Loucy (cell line): ENCODE measurements around the gene SRBD1.

Source experiments
- H2AFZ ChIP-seq: fragments of 200-600 bp; sonication (generic); 2 replicates; pipeline ENCODE4 v1.6.0; 2016; ENCODE audit warnings: antibody characterized with exemption, mild to moderate bottlenecking, low read length, moderate library complexity
- H3F3A ChIP-seq: fragments of 200-600 bp; 2 replicates; pipeline ENCODE4 v1.6.0; 2016; ENCODE audit warnings: antibody characterized with exemption, low read depth, mild to moderate bottlenecking
- H3K27me3 ChIP-seq: fragments of 200-600 bp; sonication (generic); 2 replicates; pipeline ENCODE4 v1.6.1; 2014; ENCODE audit warnings: low read length, mild to moderate bottlenecking; ENCODE audit not compliant: insufficient read depth, poor library complexity, severe bottlenecking
- H3K36me3 ChIP-seq: fragments of 200-600 bp; sonication (generic); 2 replicates; pipeline ENCODE4 v1.6.1; 2016; ENCODE audit warnings: low read length; ENCODE audit not compliant: insufficient read depth
- H3K4me1 ChIP-seq: fragments of 200-600 bp; sonication (generic); 2 replicates; pipeline ENCODE4 v1.5.1; 2014; ENCODE audit warnings: low read length, mild to moderate bottlenecking; ENCODE audit not compliant: insufficient read depth, poor library complexity, severe bottlenecking
- H3K4me2 ChIP-seq: fragments of 200-600 bp; sonication (generic); 2 replicates; pipeline ENCODE4 v1.6.0; 2014; ENCODE audit warnings: antibody characterized with exemption, low read length, low read depth, mild to moderate bottlenecking; ENCODE audit not compliant: poor library complexity, severe bottlenecking
- H3K4me3 ChIP-seq: fragments of 200-600 bp; sonication (generic); 2 replicates; pipeline ENCODE4 v1.5.1; 2014; ENCODE audit warnings: low read length, mild to moderate bottlenecking, mixed read lengths; ENCODE audit not compliant: poor library complexity, severe bottlenecking
- H3K79me2 ChIP-seq: fragments of 200-600 bp; sonication (generic); 2 replicates; pipeline ENCODE4 v1.6.1; 2014; ENCODE audit warnings: low read length; ENCODE audit not compliant: insufficient read depth
- H3K9ac ChIP-seq: fragments of 200-600 bp; sonication (generic); 2 replicates; pipeline ENCODE4 v1.6.0; 2014; ENCODE audit warnings: mild to moderate bottlenecking, low read depth, low read length, moderate library complexity; ENCODE audit not compliant: poor library complexity, severe bottlenecking
- H3K9me2 ChIP-seq: fragments of 200-600 bp; sonication (generic); replicated peaks from 2 replicates; pipeline ENCODE4 v1.6.1; 2016; ENCODE audit warnings: low read depth, low read length, mixed read lengths
- H3K9me3 ChIP-seq: fragments of 200-600 bp; sonication (generic); 2 replicates; pipeline ENCODE4 v1.6.1; 2014; ENCODE audit warnings: mild to moderate bottlenecking, antibody characterized with exemption, low read length, low read depth; ENCODE audit not compliant: insufficient read depth
- H4K20me1 ChIP-seq: fragments of 200-600 bp; sonication (generic); 2 replicates; pipeline ENCODE4 v1.6.0; 2014; ENCODE audit warnings: antibody characterized with exemption, low read length, mild to moderate bottlenecking; ENCODE audit not compliant: insufficient read depth, poor library complexity, severe bottlenecking
- CTCF ChIP-seq: fragments of 200-600 bp; sonication (generic); conservative IDR thresholded peaks from 2 replicates; pipeline ENCODE4 v1.5.1; 2014; ENCODE audit warnings: mild to moderate bottlenecking, antibody characterized with exemption, low read length
- EZH2phosphoT487 ChIP-seq: fragments of 200-600 bp; IDR thresholded peaks from 2 replicates; pipeline ENCODE4 v1.6.1; 2018; ENCODE audit warnings: antibody characterized with exemption, mild to moderate bottlenecking, moderate library complexity, borderline replicate concordance

SRBD1 gene

GRCh38 chr2:45585267-45585861, 25.7 kb downstream of the SRBD1 start:
- peaks cover 7% of the 10 kb centered on the region; the same call in 1 of the 2 replicates for H3F3A ChIP-seq
- no peaks in the 10 kb centered on the region for H3K9me2 ChIP-seq
- H2AFZ ChIP-seq = no peak overlapping the region
- H3K36me3 ChIP-seq = peaks cover 11% of the 10 kb centered on the region; the same call in 1 of the 2 replicates
- H3K27me3 ChIP-seq = no peaks in the 10 kb centered on the region
- peaks cover 22% of the 10 kb centered on the region for H3K4me1 ChIP-seq
- no peak for TF ChIP-seq EZH2phosphoT487
- TF ChIP-seq CTCF = peak; percentile 91
- H4K20me1 ChIP-seq = no peaks in the 10 kb centered on the region
- H3K4me2 ChIP-seq = no peak overlapping the region
- no peaks in the 10 kb centered on the region for H3K9me3 ChIP-seq
- no peak overlapping the region for H3K9ac ChIP-seq
- no peak overlapping the region for H3K4me3 ChIP-seq
- peaks cover 29% of the 10 kb centered on the region; the same call in 1 of the 2 replicates for H3K79me2 ChIP-seq

GRCh38 chr2:45583977-45584376, 27.1 kb downstream of the SRBD1 start:
- Histone ChIP-seq H3K4me1 (peaks cover 17% of the 10 kb centered on the region), H2AFZ (no peak overlapping the region), H3K4me3 (no peak overlapping the region), H3K9me3 (no peaks in the 10 kb centered on the region), H3F3A (peaks cover 7% of the 10 kb centered on the region; the same call in 1 of the 2 replicates), H3K9me2 (no peaks in the 10 kb centered on the region), H3K4me2 (no peak overlapping the region), H3K27me3 (no peaks in the 10 kb centered on the region), H3K79me2 (peaks cover 16% of the 10 kb centered on the region; the same call in 1 of the 2 replicates), H3K9ac (no peak overlapping the region), H3K36me3 (peaks cover 11% of the 10 kb centered on the region; the same call in 1 of the 2 replicates), H4K20me1 (no peaks in the 10 kb centered on the region)
- TF ChIP-seq CTCF (no peak), EZH2phosphoT487 (no peak)

GRCh38 chr2:45582522-45582921, 28.5 kb downstream of the SRBD1 start:
- Histone ChIP-seq H3K4me1 (peaks cover 7% of the 10 kb centered on the region), H2AFZ (no peak overlapping the region), H4K20me1 (no peaks in the 10 kb centered on the region), H3K9me3 (no peaks in the 10 kb centered on the region), H3F3A (peaks cover 2% of the 10 kb centered on the region; the same call in 1 of the 2 replicates), H3K4me2 (no peak overlapping the region), H3K79me2 (peaks cover 11% of the 10 kb centered on the region; the same call in 1 of the 2 replicates), H3K9ac (no peak overlapping the region), H3K4me3 (no peak overlapping the region), H3K36me3 (peaks cover 16% of the 10 kb centered on the region; the same call in 1 of the 2 replicates), H3K27me3 (no peaks in the 10 kb centered on the region), H3K9me2 (no peaks in the 10 kb centered on the region)
- no peak for TF ChIP-seq CTCF
- no peak for TF ChIP-seq EZH2phosphoT487
